Psoas muscle (tissue), 8 donors: ENCODE data around the gene CRISPLD2. TPM values are rescaled to one million over a fixed set of nuclear protein-coding genes. Genes with fewer than 3 reads are reported as not detected.

Source experiments
- ATAC-seq, 4 donors: fragments of 200-7000 bp; cut with Tn5 transposase; one replicate each; pipeline ENCODE4 v1.9.1; 2020; ENCODE audit warnings: moderate library complexity in 3 of 4, mild to moderate bottlenecking in 2 of 4
- DNase-seq, 2 donors: peaks; one replicate each; pipeline ENCODE4 v3.0.0-alpha.2; 2020
- H3K27ac ChIP-seq: fragments of 200-600 bp; one replicate; pipeline ENCODE4 v1.8.0; 2022
- H3K27me3 ChIP-seq, 3 donors: fragments of 200-600 bp in 1 of 3; one replicate each; pipeline versions ENCODE4 v1.6.1 to v1.8.0; 2013 to 2022; ENCODE audit warnings: low read length in 2 of 3, mild to moderate bottlenecking in 2 of 3, moderate library complexity in 1 of 3; ENCODE audit not compliant: insufficient read depth in 3 of 3
- H3K36me3 ChIP-seq, 2 donors: fragments of 200-600 bp in 1 of 2; one replicate each; pipeline versions ENCODE4 v1.6.1 to v1.8.0; 2013 to 2022; ENCODE audit warnings: low read depth in 1 of 2, mild to moderate bottlenecking in 1 of 2, moderate library complexity in 1 of 2; ENCODE audit not compliant: insufficient read depth in 1 of 2
- H3K4me1 ChIP-seq: fragments of 200-600 bp; one replicate; pipeline ENCODE4 v1.8.0; 2022
- H3K4me3 ChIP-seq: fragments of 200-600 bp; one replicate; pipeline ENCODE4 v1.8.0; 2022; ENCODE audit warnings: mild to moderate bottlenecking
- H3K9me3 ChIP-seq: fragments of 200-600 bp; one replicate; pipeline ENCODE4 v1.8.0; 2022
- WGBS, 3 donors: extraction: QIAGEN DNeasy Blood & Tissue Kit; methylation state at CpG; one replicate each; pipeline versions ENCODE4 v1.1.6 to v1.1.7; 2013; 5-methylcytosine and 5-hydroxymethylcytosine counted together
- intact Hi-C, 2 donors: fragments of 100-400 bp; cut with DNase I; formaldehyde crosslinking; loops; one replicate each; pipeline versions ENCODE4 v1.11.0 to v1.14.2; 2022
- polyA plus RNA-seq, 3 donors: library from polyadenylated mRNA; stranded (reverse); fragments of 200-250 nt; gene quantifications; one replicate each; pipeline ENCODE4 v1.2.3, GENCODE V29; 2013
- total RNA-seq, 4 donors: library from RNA; stranded (reverse); fragmentation: NEBNext Ultra II Directional in 2 of 4; extraction: Animal tissue kit (Norgen Biotek cat#: 25700) in 2 of 4; gene quantifications; one replicate each; pipeline versions ENCODE4 v1.2.1 to v1.2.4, GENCODE V29; 2021 to 2023
- TF ChIP-seq, protein P1 (sequence below): fragments of 200-600 bp; IDR thresholded peaks from one replicate; pipeline ENCODE4 v1.8.0; 2022; ENCODE audit warnings: antibody characterized with exemption
- donor health status: healthy with polysubstance abuse.
- donor health status: DM: no; HTN: no; CAD: no; lungs with moderate emphysema.
- donor health status: Bipolar disorder and iron deficiency.
- donor health status: healthy.
- donor health status: DM: yes; HTN: yes; CAD: no.
- donor health status: DM: no; HTN: no; CAD: no.
- donor health status: DM: no; HTN: no; CAD: no.
- donor health status: DM: yes; HTN: yes; CAD: no.

Gene CRISPLD2
- total and polyA plus RNA-seq, 7 donors: 7.1 to 28.6 (median 11.5) TPM

DNA sequence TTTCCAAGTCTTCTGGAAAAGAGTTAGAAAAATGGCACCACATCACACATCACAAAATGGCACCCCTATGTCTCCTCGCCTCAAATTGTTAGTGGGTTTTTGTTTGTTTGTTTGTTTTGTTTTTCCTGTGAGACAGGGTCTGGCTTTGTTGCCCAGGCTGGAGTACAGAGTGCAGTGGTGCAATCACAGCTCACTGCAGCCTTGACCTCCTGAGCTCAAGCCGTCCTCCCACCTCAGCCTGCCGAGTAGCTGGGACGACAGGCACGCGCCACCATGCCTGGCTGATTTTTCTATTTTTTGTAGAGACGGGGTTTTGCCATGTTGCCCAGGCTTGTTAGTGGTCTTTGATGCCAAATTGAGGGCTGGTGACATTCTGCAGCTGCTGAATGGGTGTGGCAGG, 3.8 kb upstream of the CRISPLD2 start:
- 50 to 68% (median 55%) methylated on average over 7 of the region's 7 CpGs for WGBS, 3 donors
- DNase-seq (no peak), ATAC-seq (no peak)
- no peaks in the 10 kb centered on the region for H3K9me3 ChIP-seq
- no peaks in the 10 kb centered on the region for H3K36me3 ChIP-seq
- intact Hi-C loops: no loop called here
- TF ChIP-seq, protein P1, sequence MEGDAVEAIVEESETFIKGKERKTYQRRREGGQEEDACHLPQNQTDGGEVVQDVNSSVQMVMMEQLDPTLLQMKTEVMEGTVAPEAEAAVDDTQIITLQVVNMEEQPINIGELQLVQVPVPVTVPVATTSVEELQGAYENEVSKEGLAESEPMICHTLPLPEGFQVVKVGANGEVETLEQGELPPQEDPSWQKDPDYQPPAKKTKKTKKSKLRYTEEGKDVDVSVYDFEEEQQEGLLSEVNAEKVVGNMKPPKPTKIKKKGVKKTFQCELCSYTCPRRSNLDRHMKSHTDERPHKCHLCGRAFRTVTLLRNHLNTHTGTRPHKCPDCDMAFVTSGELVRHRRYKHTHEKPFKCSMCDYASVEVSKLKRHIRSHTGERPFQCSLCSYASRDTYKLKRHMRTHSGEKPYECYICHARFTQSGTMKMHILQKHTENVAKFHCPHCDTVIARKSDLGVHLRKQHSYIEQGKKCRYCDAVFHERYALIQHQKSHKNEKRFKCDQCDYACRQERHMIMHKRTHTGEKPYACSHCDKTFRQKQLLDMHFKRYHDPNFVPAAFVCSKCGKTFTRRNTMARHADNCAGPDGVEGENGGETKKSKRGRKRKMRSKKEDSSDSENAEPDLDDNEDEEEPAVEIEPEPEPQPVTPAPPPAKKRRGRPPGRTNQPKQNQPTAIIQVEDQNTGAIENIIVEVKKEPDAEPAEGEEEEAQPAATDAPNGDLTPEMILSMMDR: no peak
- H3K27ac ChIP-seq: no peak overlapping the region
- peaks cover 0 to 17% (median 4%) of the 10 kb centered on the region in 3 donors for H3K27me3 ChIP-seq
- no peaks in the 10 kb centered on the region for H3K4me1 ChIP-seq
- H3K4me3 ChIP-seq: no peak overlapping the region

DNA sequence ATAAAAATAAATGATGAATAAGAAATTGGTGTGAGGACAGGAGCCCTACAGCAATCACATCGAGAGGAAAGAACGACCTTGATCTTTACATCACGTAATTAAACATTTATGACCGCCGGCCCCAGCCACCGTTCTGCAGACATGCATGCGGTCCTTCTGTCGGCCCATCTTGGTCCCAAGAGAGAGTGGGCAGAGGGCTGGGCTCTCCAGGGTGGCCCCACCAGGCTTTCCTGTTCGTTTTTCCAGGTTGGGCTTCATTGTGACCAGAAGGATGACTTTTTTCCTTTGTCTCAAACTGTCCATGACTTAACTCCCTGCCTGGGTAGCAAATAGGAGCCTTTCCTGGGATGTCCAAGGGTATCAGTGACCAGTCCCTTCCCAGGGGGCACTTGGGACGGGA, 3.3 kb upstream of the CRISPLD2 start:
- Histone ChIP-seq H3K27ac (no peak overlapping the region), H3K27me3 (peaks cover 0 to 21% (median 4%) of the 10 kb centered on the region in 3 donors), H3K4me1 (no peaks in the 10 kb centered on the region), H3K36me3 (no peaks in the 10 kb centered on the region), H3K4me3 (no peak overlapping the region), H3K9me3 (no peaks in the 10 kb centered on the region)
- TF ChIP-seq, protein P1: no peak
- ATAC-seq (no peak), DNase-seq (peak in 1 of 2 donors; percentile 13)
- intact Hi-C loops: no loop called here
- WGBS, 3 donors: 69 to 76% (median 75%) methylated on average over 10 of the region's 10 CpGs

DNA sequence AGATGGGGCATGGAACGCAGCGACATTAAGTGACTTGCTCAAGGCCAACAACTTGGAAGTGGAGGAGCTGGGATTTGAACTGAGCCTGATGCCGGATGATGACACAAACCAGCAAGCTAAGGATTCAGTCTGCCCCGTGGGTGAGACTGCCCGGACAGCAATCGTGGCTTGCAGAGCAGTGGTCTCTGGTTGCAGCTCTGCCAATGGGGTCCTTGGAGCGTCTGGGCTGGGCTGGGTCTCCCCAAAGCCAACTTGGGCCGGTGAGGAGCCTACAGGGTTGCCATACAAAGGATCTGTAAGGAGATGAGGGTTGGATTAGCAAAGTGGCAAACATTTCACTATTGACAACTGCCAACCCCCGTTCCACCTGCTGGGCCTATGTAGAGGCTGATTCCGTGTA, 2.6 kb upstream of the CRISPLD2 start:
- WGBS, 3 donors: 89 to 92% (median 91%) methylated on average over 10 of the region's 10 CpGs
- no peaks in the 10 kb centered on the region for H3K4me1 ChIP-seq
- no peak overlapping the region for H3K4me3 ChIP-seq
- no peak overlapping the region for H3K27ac ChIP-seq
- DNase-seq: peak; percentile 6 to 38
- H3K36me3 ChIP-seq: no peaks in the 10 kb centered on the region
- peaks cover 0 to 28% (median 4%) of the 10 kb centered on the region in 3 donors for H3K27me3 ChIP-seq
- intact Hi-C loops: no loop called here
- no peaks in the 10 kb centered on the region for H3K9me3 ChIP-seq
- ATAC-seq: no peak
- TF ChIP-seq, protein P1: no peak

DNA sequence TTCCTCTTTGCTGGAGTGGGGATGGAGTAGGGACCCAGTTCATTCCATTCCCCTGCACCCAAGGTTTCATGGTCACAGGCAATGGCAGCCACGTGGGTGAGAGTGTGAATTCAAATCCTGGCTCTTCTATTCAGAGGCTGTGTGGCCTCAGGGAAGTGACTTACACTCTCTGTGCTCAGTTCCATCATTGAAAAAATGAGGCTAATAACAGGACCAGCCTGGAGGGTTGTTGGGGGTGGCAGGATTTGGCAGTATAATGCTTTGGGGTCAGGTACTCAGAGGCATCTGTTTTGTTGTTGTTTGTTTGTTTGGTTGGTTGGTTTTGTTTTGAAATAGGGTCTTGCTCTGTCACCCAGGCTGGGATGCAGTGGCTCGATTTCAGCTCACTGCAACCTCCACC, 2.2 kb upstream of the CRISPLD2 start:
- DNase-seq (no peak), ATAC-seq (no peak)
- Histone ChIP-seq H3K36me3 (no peaks in the 10 kb centered on the region), H3K27me3 (peaks cover 0 to 33% (median 4%) of the 10 kb centered on the region in 3 donors), H3K4me3 (no peak overlapping the region), H3K4me1 (no peaks in the 10 kb centered on the region), H3K27ac (no peak overlapping the region), H3K9me3 (no peaks in the 10 kb centered on the region)
- 75 to 84% (median 79%) methylated on average over 2 of the region's 2 CpGs for WGBS, 3 donors
- TF ChIP-seq, protein P1: no peak
- intact Hi-C loops: no loop called here

DNA sequence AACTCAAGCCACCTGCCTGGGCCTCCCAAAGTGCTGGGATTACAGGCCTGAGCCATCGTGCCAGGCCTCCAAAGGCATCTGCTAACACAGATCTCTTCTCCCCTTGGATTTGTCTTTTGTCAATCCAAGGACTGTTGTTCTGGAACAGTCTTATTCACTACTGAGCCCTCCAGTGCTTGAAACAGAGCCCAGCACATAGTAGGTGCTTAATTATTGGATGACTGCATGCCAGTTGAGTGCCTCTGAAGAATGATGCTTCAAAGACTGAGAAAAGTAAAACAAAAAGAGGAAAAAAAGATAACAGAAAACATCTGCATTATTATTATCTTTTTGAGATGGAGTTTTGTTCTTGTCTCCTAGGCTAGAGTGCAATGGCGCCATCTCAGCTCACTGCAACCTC, 1.7 kb upstream of the CRISPLD2 start:
- intact Hi-C loops: no loop called here
- TF ChIP-seq, protein P1: no peak
- Histone ChIP-seq H3K4me3 (no peak overlapping the region), H3K27ac (no peak overlapping the region), H3K9me3 (no peaks in the 10 kb centered on the region), H3K27me3 (peaks cover 0 to 38% (median 4%) of the 10 kb centered on the region in 3 donors), H3K36me3 (no peaks in the 10 kb centered on the region), H3K4me1 (no peaks in the 10 kb centered on the region)
- DNase-seq (peak in 1 of 2 donors; percentile 4), ATAC-seq (no peak)
- WGBS, 3 donors: 75 to 81% (median 77%) methylated on average over 2 of the region's 2 CpGs
